IPS-20b (cell line): Measurements from ENCODE around the gene C11orf21.

ENCODE experiments used
- H3K27ac ChIP-seq: one replicate; pipeline ENCODE4 v1.5.1; 2013; ENCODE audit warnings: low read length
- H3K27me3 ChIP-seq: 2 replicates; pipeline ENCODE4 v1.6.1; 2013; ENCODE audit warnings: mild to moderate bottlenecking, low read length, inconsistent platforms; ENCODE audit not compliant: insufficient read depth
- H3K36me3 ChIP-seq: 2 replicates; pipeline ENCODE4 v1.6.1; 2013; ENCODE audit warnings: low read depth, mild to moderate bottlenecking, inconsistent platforms, low read length, moderate library complexity; ENCODE audit not compliant: insufficient read depth
- H3K4me1 ChIP-seq: 2 replicates; pipeline ENCODE4 v1.6.1; 2013; ENCODE audit warnings: mild to moderate bottlenecking, control low read depth, inconsistent platforms, low read length, moderate library complexity; ENCODE audit not compliant: insufficient read depth
- H3K4me3 ChIP-seq: 2 replicates; pipeline ENCODE4 v1.5.1; 2013; ENCODE audit warnings: mild to moderate bottlenecking, low read length, inconsistent platforms
- H3K9ac ChIP-seq: 2 replicates; pipeline ENCODE4 v1.6.1; 2013; ENCODE audit warnings: low read depth, mild to moderate bottlenecking, inconsistent platforms, low read length, moderate library complexity
- H3K9me3 ChIP-seq: 2 replicates; pipeline ENCODE4 v1.6.1; 2013; ENCODE audit warnings: mild to moderate bottlenecking, low read depth, low read length, inconsistent platforms; ENCODE audit not compliant: insufficient read depth

C11orf21 gene

GRCh38 chr11:2305140-2305778, 3.5 kb upstream of the C11orf21 start:
- Histone ChIP-seq H3K27me3 (no peaks in the 10 kb centered on the region), H3K27ac (no peak overlapping the region)

GRCh38 chr11:2304506-2305139, 2.9 kb upstream of the C11orf21 start:
- Histone ChIP-seq H3K27ac (no peak overlapping the region), H3K4me1 (no peaks in the 10 kb centered on the region), H3K4me3 (no peak overlapping the region), H3K36me3 (no peaks in the 10 kb centered on the region), H3K9me3 (no peaks in the 10 kb centered on the region), H3K27me3 (no peaks in the 10 kb centered on the region), H3K9ac (no peak overlapping the region)

More at GRCh38 chr11:2305140-2305778, 3.5 kb upstream of the C11orf21 start:
- H3K4me3 ChIP-seq = no peak overlapping the region
- H3K4me1 ChIP-seq = no peaks in the 10 kb centered on the region
- no peaks in the 10 kb centered on the region for H3K9me3 ChIP-seq
- H3K36me3 ChIP-seq = no peaks in the 10 kb centered on the region
- no peak overlapping the region for H3K9ac ChIP-seq

GRCh38 chr11:2303627-2304505, 2.1 kb upstream of the C11orf21 start:
- no peaks in the 10 kb centered on the region for H3K36me3 ChIP-seq
- no peaks in the 10 kb centered on the region for H3K4me1 ChIP-seq
- no peaks in the 10 kb centered on the region for H3K9me3 ChIP-seq
- no peak overlapping the region for H3K27ac ChIP-seq
- no peak overlapping the region for H3K4me3 ChIP-seq
- H3K9ac ChIP-seq = no peak overlapping the region
- no peaks in the 10 kb centered on the region for H3K27me3 ChIP-seq

- H3K36me3 ChIP-seq = no peaks in the 10 kb centered on the region
- no peak overlapping the region for H3K27ac ChIP-seq
- no peak overlapping the region for H3K4me3 ChIP-seq
- H3K9me3 ChIP-seq = no peaks in the 10 kb centered on the region
- H3K9ac ChIP-seq = no peak overlapping the region
- no peaks in the 10 kb centered on the region for H3K27me3 ChIP-seq
- H3K4me1 ChIP-seq = no peaks in the 10 kb centered on the region
Observed at GRCh38 chr11:2302896-2303626, 1.3 kb upstream of the C11orf21 start.

- Histone ChIP-seq H3K4me3 (no peak overlapping the region), H3K9ac (no peak overlapping the region), H3K27me3 (no peaks in the 10 kb centered on the region), H3K4me1 (no peaks in the 10 kb centered on the region), H3K36me3 (no peaks in the 10 kb centered on the region), H3K27ac (no peak overlapping the region), H3K9me3 (no peaks in the 10 kb centered on the region)
Observed at GRCh38 chr11:2302306-2302895, 683 bp upstream of the C11orf21 start.

GRCh38 chr11:2300936-2301630, 635 bp downstream of the C11orf21 start:
- Histone ChIP-seq H3K27me3 (no peaks in the 10 kb centered on the region), H3K9ac (no peak overlapping the region), H3K27ac (no peak overlapping the region), H3K9me3 (no peaks in the 10 kb centered on the region), H3K4me1 (no peaks in the 10 kb centered on the region), H3K4me3 (no peak overlapping the region), H3K36me3 (no peaks in the 10 kb centered on the region)

- no peaks in the 10 kb centered on the region for H3K36me3 ChIP-seq
- no peaks in the 10 kb centered on the region for H3K4me1 ChIP-seq
- H3K9ac ChIP-seq = no peak overlapping the region
- H3K4me3 ChIP-seq = no peak overlapping the region
- H3K9me3 ChIP-seq = no peaks in the 10 kb centered on the region
- no peaks in the 10 kb centered on the region for H3K27me3 ChIP-seq
- H3K27ac ChIP-seq = no peak overlapping the region
Observed at GRCh38 chr11:2300290-2300935, 1.3 kb downstream of the C11orf21 start.

- Histone ChIP-seq H3K27ac (no peak overlapping the region), H3K36me3 (no peaks in the 10 kb centered on the region), H3K27me3 (peaks cover 4% of the 10 kb centered on the region; the same call in 1 of the 2 replicates), H3K9ac (no peak overlapping the region), H3K4me1 (no peaks in the 10 kb centered on the region), H3K9me3 (no peaks in the 10 kb centered on the region), H3K4me3 (no peak overlapping the region)
Observed at GRCh38 chr11:2299773-2300172, 1.9 kb downstream of the C11orf21 start.

GRCh38 chr11:2298795-2299761, 2.6 kb downstream of the C11orf21 start:
- Histone ChIP-seq H3K9ac (no peak overlapping the region), H3K27me3 (peaks cover 11% of the 10 kb centered on the region; the same call in 1 of the 2 replicates), H3K36me3 (no peaks in the 10 kb centered on the region), H3K4me3 (no peak overlapping the region), H3K4me1 (no peaks in the 10 kb centered on the region), H3K9me3 (no peaks in the 10 kb centered on the region), H3K27ac (no peak overlapping the region)
